ENCODE results near the gene AMIGO2.

GRCh38 chr12:47033789-47034555 is 45.8 kb downstream of the AMIGO2 start:
- no peak for TF ChIP-seq KLF16 (tag by site-specific recombination; IDR thresholded peaks at IDR 0.05)
- TF ChIP-seq ZNF138 (tag by site-specific recombination; IDR thresholded peaks at IDR 0.05; ENCODE audit: borderline replicate concordance): no peak
- no peak for TF ChIP-seq REST (tag by site-specific recombination; IDR thresholded peaks at IDR 0.05)
- TF ChIP-seq CTCF (tag by site-specific recombination; IDR thresholded peaks at IDR 0.05): no peak
- no peak for TF ChIP-seq ZNF324 (tag by site-specific recombination; IDR thresholded peaks at IDR 0.05)

All from HEK293 (cell line).